ENCODE data around the gene DPM3. TPM values are rescaled to one million over a fixed set of nuclear protein-coding genes. Genes with fewer than 3 reads are reported as not detected.

The DPM3 gene
- polyA plus RNA-seq, 1 of the 3 experiments (the other 2 are of a cell fraction), result 317 TPM

GRCh38 chr1:155176544-155177071 is 36.3 kb upstream of the DPM3 start (continued):
- TF ChIP-seq, protein P1, sequence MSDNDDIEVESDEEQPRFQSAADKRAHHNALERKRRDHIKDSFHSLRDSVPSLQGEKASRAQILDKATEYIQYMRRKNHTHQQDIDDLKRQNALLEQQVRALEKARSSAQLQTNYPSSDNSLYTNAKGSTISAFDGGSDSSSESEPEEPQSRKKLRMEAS (IDR thresholded peaks at IDR 0.05; ENCODE audit: low read depth), result no peak
- no peak for TF ChIP-seq GABPA (IDR thresholded peaks at IDR 0.05; ENCODE audit: low read depth)
- no peak for TF ChIP-seq GATA2 (CRISPR knock-in tag; IDR thresholded peaks at IDR 0.05)
- no peak for TF ChIP-seq RFX5 (IDR thresholded peaks at IDR 0.05; ENCODE audit: low read length)
- TF ChIP-seq FOSL2 (IDR thresholded peaks at IDR 0.05; ENCODE audit: borderline replicate concordance, low read depth), result no peak
- TF ChIP-seq TCF12 (IDR thresholded peaks at IDR 0.05), result no peak
- no peak for TF ChIP-seq POLR2AphosphoS5 (IDR thresholded peaks at IDR 0.05; ENCODE audit: low read depth, low read length)
- no peak for TF ChIP-seq IRF3 (IDR thresholded peaks at IDR 0.05; ENCODE audit: low read depth, low read length)
- TF ChIP-seq TAF1 (IDR thresholded peaks at IDR 0.05; ENCODE audit: borderline replicate concordance, low read depth, low read length), result no peak
- no peak for TF ChIP-seq ELF1 (IDR thresholded peaks at IDR 0.05)

GRCh38 chr1:155175927-155176371 is 35.6 kb upstream of the DPM3 start:
- POLR2A ChIA-PET, result interaction anchor here (2.0 to 2.8 kb wide), 3 partner anchors 9 to 31 kb away, joined by 7 to 27 read pairs (median 9); partner anchors contain the start of gene THBS3
- Histone ChIP-seq H3K79me2 (ENCODE audit: insufficient read depth) (peaks cover 33% of the 10 kb centered on the region), H3K4me3 (ENCODE audit: low read depth in 2 of 2, low read length in 1 of 2) (no peak overlapping the region), H3K9me3 (no peaks in the 10 kb centered on the region), H3F3A (replicated peaks; ENCODE audit: insufficient read depth) (peaks cover 29% of the 10 kb centered on the region), H3K4me2 (peak overlapping the region; percentile 94; the same call in 1 of the 2 replicates), H3K4me1 (ENCODE audit: control insufficient read depth in 1 of 2, insufficient read depth in 2 of 2, low read depth in 1 of 2, low read length in 1 of 2) (peaks cover 0 to 33% of the 10 kb centered on the region in 2 experiments; a peak in 3 of 4 replicates), H3K27ac (ENCODE audit: low read depth in 2 of 2, low read length in 1 of 2) (peak overlapping the region in 1 of 2 experiments; percentile 92; a peak in 2 of 4 replicates), H4K20me1 (ENCODE audit: insufficient read depth) (no peaks in the 10 kb centered on the region), H3K9ac (no peak overlapping the region), H3K36me3 (replicated peaks in 1 of 2; ENCODE audit: control insufficient read depth in 1 of 2, insufficient read depth in 2 of 2, low read length in 1 of 2) (peaks cover 25 to 35% of the 10 kb centered on the region in 2 experiments), H3K9me2 (no peaks in the 10 kb centered on the region), H2AFZ (ENCODE audit: low read depth) (no peak overlapping the region), H3K27me3 (ENCODE audit: insufficient read depth) (no peaks in the 10 kb centered on the region)
- WGBS (ENCODE audit: low lambda C conversion rate), result 100% methylated on average over 3 of the region's 9 CpGs
- no peak for TF ChIP-seq NFIC (IDR thresholded peaks at IDR 0.05; ENCODE audit: borderline replicate concordance)
- peak; percentile 43 for DNase-seq
- CTCF ChIA-PET, result interaction anchor here (0.6 to 14.8 kb wide), 16 partner anchors 10 to 97 kb away, joined by 3 to 496 read pairs (median 10); partner anchors contain the start of genes MTX1 and THBS3

GRCh38 chr1:155175281-155175926 is 35.1 kb upstream of the DPM3 start:
- Histone ChIP-seq H3K9ac (no peak overlapping the region), H3K4me2 (peak overlapping the region; percentile 94), H4K20me1 (ENCODE audit: insufficient read depth) (no peaks in the 10 kb centered on the region), H3K36me3 (replicated peaks in 1 of 2; ENCODE audit: control insufficient read depth in 1 of 2, insufficient read depth in 2 of 2, low read length in 1 of 2) (peaks cover 23 to 38% of the 10 kb centered on the region in 2 experiments), H3F3A (replicated peaks; ENCODE audit: insufficient read depth) (peaks cover 29% of the 10 kb centered on the region), H3K79me2 (ENCODE audit: insufficient read depth) (peaks cover 38% of the 10 kb centered on the region), H3K4me3 (ENCODE audit: low read depth in 2 of 2, low read length in 1 of 2) (peak overlapping the region; percentile 75 to 93), H3K27ac (ENCODE audit: low read depth in 2 of 2, low read length in 1 of 2) (peak overlapping the region in 1 of 2 experiments; percentile 92; a peak in 2 of 4 replicates), H3K9me3 (no peaks in the 10 kb centered on the region), H3K4me1 (ENCODE audit: control insufficient read depth in 1 of 2, insufficient read depth in 2 of 2, low read depth in 1 of 2, low read length in 1 of 2) (peaks cover 0 to 33% of the 10 kb centered on the region in 2 experiments; a peak in 3 of 4 replicates), H3K9me2 (no peaks in the 10 kb centered on the region), H2AFZ (ENCODE audit: low read depth) (no peak overlapping the region), H3K27me3 (ENCODE audit: insufficient read depth) (no peaks in the 10 kb centered on the region)
- DNase-seq, result no peak
- POLR2A ChIA-PET, result interaction anchor here (0.5 to 2.8 kb wide), 7 partner anchors 9 to 190 kb away, joined by 3 to 27 read pairs (median 5); partner anchors contain the start of genes EFNA1 and THBS3
- CTCF ChIA-PET, result interaction anchor here (0.6 to 14.8 kb wide), 19 partner anchors 9 to 124 kb away, joined by 3 to 496 read pairs (median 6); partner anchors contain the start of genes ADAM15, MTX1 and THBS3
- 100% methylated on average over 3 of the region's 12 CpGs for WGBS (ENCODE audit: low lambda C conversion rate)
- TF ChIP-seq, protein P2, sequence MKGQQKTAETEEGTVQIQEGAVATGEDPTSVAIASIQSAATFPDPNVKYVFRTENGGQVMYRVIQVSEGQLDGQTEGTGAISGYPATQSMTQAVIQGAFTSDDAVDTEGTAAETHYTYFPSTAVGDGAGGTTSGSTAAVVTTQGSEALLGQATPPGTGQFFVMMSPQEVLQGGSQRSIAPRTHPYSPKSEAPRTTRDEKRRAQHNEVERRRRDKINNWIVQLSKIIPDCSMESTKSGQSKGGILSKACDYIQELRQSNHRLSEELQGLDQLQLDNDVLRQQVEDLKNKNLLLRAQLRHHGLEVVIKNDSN (IDR thresholded peaks at IDR 0.05; ENCODE audit: borderline replicate concordance, low read depth), result no peak
- TF ChIP-seq CHD2 (IDR thresholded peaks at IDR 0.05; ENCODE audit: low read length, partially characterized antibody) (no peak), PBX3 (IDR thresholded peaks at IDR 0.05) (no peak), YY1 (IDR thresholded peaks at IDR 0.05; ENCODE audit: low read depth) (no peak), SMC3 (IDR thresholded peaks at IDR 0.05; ENCODE audit: low read depth, low read length) (no peak), FOXJ3 (CRISPR knock-in tag; IDR thresholded peaks at IDR 0.05) (no peak)
- TF ChIP-seq, protein P3, sequence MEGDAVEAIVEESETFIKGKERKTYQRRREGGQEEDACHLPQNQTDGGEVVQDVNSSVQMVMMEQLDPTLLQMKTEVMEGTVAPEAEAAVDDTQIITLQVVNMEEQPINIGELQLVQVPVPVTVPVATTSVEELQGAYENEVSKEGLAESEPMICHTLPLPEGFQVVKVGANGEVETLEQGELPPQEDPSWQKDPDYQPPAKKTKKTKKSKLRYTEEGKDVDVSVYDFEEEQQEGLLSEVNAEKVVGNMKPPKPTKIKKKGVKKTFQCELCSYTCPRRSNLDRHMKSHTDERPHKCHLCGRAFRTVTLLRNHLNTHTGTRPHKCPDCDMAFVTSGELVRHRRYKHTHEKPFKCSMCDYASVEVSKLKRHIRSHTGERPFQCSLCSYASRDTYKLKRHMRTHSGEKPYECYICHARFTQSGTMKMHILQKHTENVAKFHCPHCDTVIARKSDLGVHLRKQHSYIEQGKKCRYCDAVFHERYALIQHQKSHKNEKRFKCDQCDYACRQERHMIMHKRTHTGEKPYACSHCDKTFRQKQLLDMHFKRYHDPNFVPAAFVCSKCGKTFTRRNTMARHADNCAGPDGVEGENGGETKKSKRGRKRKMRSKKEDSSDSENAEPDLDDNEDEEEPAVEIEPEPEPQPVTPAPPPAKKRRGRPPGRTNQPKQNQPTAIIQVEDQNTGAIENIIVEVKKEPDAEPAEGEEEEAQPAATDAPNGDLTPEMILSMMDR (IDR thresholded peaks at IDR 0.05), result no peak

Measured in SK-N-SH (cell line).